GM12864 (cell line): ENCODE measurements around the gene MYF5.

Experiments used
- DNase-seq: peaks from one replicate; pipeline ENCODE4 v3.0.0-alpha.2; 2011; ENCODE audit warnings: low read depth
- H3K4me3 ChIP-seq: 2 replicates; pipeline ENCODE4 v1.5.1; 2011; ENCODE audit warnings: mild to moderate bottlenecking, low read depth, low read length, control low read depth
- TF ChIP-seq, protein P1 (sequence below): IDR thresholded peaks from 2 replicates; pipeline ENCODE4 v1.5.1; 2011; ENCODE audit warnings: low read depth, mild to moderate bottlenecking, moderate library complexity, low read length, control low read depth, inconsistent platforms; ENCODE audit errors: missing control alignments

Gene MYF5

DNA sequence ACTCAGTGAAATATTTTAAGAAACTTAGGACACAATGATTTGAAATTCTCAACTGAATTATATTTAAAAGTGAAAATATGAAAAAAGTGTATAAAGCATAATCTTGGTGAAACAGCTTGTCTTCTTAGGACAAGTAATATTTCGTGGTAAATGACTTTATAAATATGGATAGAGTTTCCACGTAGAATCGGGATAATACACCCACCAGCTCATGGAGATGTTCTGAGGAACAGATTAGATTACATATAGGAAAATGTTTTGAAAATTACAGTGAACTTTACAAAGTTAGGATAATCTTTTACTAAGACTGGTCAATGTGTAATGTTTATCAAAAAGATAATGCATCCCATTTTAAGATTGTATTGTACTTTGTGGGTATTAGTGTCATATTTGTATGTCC, 34.9 kb upstream of the MYF5 start:
- TF ChIP-seq, protein P1, sequence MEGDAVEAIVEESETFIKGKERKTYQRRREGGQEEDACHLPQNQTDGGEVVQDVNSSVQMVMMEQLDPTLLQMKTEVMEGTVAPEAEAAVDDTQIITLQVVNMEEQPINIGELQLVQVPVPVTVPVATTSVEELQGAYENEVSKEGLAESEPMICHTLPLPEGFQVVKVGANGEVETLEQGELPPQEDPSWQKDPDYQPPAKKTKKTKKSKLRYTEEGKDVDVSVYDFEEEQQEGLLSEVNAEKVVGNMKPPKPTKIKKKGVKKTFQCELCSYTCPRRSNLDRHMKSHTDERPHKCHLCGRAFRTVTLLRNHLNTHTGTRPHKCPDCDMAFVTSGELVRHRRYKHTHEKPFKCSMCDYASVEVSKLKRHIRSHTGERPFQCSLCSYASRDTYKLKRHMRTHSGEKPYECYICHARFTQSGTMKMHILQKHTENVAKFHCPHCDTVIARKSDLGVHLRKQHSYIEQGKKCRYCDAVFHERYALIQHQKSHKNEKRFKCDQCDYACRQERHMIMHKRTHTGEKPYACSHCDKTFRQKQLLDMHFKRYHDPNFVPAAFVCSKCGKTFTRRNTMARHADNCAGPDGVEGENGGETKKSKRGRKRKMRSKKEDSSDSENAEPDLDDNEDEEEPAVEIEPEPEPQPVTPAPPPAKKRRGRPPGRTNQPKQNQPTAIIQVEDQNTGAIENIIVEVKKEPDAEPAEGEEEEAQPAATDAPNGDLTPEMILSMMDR: no peak
- H3K4me3 ChIP-seq: no peak overlapping the region
- DNase-seq: no peak

DNA sequence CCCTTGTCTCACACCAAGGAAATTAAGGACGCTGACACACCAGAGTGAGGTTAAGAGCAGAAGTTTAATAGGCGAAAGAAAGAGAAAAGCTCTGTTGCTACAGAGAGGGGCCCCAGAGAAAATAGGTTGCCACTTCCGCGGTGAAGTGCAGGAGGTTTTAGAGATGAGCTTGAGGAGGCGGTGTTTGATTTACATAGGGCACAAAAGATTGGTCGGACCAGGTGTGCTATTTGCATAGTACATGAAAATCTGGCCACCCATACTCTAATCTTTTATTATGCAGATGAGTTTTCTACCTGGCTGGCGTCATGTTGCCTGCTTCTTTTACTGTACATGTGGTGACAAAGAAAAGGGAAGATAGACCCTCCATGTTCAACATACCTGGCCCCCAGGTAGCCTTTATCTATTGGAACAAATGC, 32.6 kb upstream of the MYF5 start:
- DNase-seq: no peak
- TF ChIP-seq, protein P1: no peak
- H3K4me3 ChIP-seq: no peak overlapping the region

DNA sequence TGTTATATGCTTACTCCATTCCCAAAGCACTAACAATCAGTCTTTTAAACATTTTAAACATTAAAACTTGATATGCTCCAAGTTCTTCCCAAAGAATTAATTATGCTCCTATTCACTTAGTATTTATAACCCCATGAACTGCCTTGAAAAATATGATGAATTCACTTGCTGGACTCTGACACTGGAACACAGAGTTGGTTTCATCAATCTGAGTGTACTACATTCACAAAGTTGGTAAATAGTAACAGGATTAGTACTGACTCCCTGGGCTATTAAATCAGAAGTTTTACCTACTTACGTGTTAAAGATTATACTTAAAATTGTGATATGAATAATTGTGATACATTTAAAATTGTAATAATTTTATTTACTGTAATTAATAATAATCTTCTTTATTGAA, 26.6 kb upstream of the MYF5 start:
- H3K4me3 ChIP-seq: no peak overlapping the region
- DNase-seq: no peak
- TF ChIP-seq, protein P1: no peak

DNA sequence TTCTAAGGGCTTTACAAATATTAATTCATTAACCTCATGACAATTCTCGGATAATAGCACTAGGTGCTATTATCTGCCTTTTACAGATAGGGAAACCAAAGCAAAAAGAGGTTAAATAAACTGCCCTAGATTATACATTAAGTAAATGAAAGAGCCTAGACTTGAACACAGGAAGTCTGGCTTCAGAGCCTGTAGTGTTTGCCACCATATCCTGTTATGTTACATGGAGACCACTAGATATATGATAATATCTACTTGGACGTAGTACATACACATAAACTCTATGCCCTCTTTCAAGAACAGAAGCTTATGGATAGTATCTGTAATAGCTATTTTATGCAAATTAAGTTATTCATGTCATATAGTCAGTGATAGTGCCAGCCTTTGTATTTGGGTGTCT, 26.2 kb upstream of the MYF5 start:
- TF ChIP-seq, protein P1: no peak
- no peak for DNase-seq
- H3K4me3 ChIP-seq: no peak overlapping the region

DNA sequence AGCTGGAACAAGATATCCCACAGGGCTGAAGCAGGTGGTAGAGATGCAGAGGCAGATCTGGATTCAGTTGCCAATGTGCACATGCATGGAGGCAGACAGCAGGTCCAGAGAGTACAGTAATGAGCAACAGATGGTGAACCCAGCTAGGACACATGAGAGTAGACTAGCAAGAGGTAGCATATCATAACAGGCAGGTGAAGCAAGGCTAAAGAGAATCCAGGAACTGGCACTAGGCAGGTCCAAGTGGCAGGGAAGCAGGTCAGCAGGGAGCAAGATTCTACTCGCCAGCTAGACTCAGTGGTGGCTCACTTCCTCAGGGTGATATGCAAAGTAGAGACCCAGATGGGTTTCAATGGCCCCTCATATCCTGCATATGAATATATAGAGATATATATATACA, 24.6 kb upstream of the MYF5 start:
- DNase-seq: no peak
- H3K4me3 ChIP-seq: no peak overlapping the region
- TF ChIP-seq, protein P1: no peak

DNA sequence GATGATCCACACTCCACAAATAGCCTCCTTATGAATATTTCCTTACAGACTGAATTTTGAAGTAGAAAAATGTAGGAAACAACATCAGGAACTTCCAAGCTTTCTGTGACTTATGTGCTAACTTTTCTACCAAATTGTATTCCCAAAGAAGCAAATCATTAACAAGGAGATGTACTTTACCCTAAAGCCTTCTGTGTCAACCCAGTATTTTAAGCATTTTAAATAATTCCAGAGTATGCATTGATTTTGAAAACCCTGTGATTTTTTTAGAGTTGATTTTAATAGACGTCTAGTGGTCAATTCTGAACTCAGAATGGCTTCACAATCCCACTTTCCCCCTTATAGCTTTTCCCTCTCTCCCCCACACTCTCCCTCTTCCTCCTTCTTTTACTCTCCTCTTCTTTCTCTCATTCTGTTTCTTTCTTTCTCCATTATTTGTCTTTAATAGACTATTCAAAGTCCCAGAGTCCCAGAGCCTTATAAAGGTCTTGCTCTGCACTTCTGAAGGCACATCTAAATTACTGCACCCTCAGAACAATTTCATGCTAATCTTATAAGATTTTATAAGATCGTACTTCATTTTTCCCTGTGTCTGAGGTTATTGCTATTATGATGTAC, 19.3 kb upstream of the MYF5 start:
- DNase-seq: no peak
- TF ChIP-seq, protein P1: no peak
- no peak overlapping the region for H3K4me3 ChIP-seq

DNA sequence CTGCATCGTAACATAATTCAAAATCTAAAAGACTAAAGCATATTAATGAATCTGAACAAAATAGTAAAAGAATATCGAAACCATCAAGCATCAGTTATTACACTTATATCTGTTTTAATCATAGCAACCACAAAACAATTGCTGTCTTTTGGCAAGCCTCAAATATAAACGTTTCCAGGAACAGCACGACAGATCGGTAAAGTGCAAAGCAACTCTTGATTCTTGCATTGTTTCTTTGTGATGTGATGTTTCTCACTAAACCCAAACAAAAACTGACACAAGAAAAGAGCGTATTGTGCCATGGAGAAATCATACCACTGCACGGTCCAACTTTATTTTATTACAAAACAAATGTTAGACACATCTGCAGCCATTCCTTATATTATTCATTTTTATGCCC, 18.5 kb upstream of the MYF5 start:
- no peak for DNase-seq
- no peak overlapping the region for H3K4me3 ChIP-seq
- TF ChIP-seq, protein P1: no peak
